Neural cell (in vitro differentiated cells): ENCODE results near the gene MAMDC4. TPM values are rescaled to one million over a fixed set of nuclear protein-coding genes. Genes with fewer than 3 reads are reported as not detected.
"Not testable (repeated sequence)": the region's sequence is repeated elsewhere in the genome, so short reads cannot be mapped to it uniquely, and the experiment has no call there.

ENCODE experiments used
- H2AFZ ChIP-seq: fragments of 200-600, 300-800 bp; sonication (generic), shearing (Covaris generic); 2 replicates; pipeline ENCODE4 v1.6.0; 2014; ENCODE audit warnings: low read depth, mild to moderate bottlenecking, antibody characterized with exemption, low read length, moderate library complexity
- H3F3A ChIP-seq: fragments of 200-600 bp; shearing (Covaris generic); 2 replicates; pipeline ENCODE4 v1.6.1; 2016; ENCODE audit warnings: mild to moderate bottlenecking, moderate library complexity, mixed read lengths, antibody characterized with exemption, low read length; ENCODE audit not compliant: insufficient read depth, poor library complexity, severe bottlenecking
- H3K27ac ChIP-seq: fragments of 200-600, 300-800 bp; sonication (generic), shearing (Covaris generic); 2 replicates; pipeline ENCODE4 v1.5.1; 2014; ENCODE audit warnings: mild to moderate bottlenecking, low read length, moderate library complexity
- H3K27me3 ChIP-seq: fragments of 300-800, 200-600 bp; sonication (generic), shearing (Covaris generic); 2 replicates; pipeline ENCODE4 v1.6.0; 2014; ENCODE audit warnings: mild to moderate bottlenecking, low read depth, low read length, moderate library complexity; ENCODE audit not compliant: insufficient read depth
- H3K36me3 ChIP-seq: fragments of 300-800, 200-600 bp; sonication (generic), shearing (Covaris generic); 2 replicates; pipeline ENCODE4 v1.5.1; 2014; ENCODE audit warnings: mild to moderate bottlenecking, antibody characterized with exemption, low read length, moderate library complexity; ENCODE audit not compliant: insufficient read depth
- H3K4me2 ChIP-seq: fragments of 300-800, 200-600 bp; sonication (generic), shearing (Covaris generic); 2 replicates; pipeline ENCODE4 v1.6.0; 2014; ENCODE audit warnings: mild to moderate bottlenecking, low read length
- H3K4me3 ChIP-seq: fragments of 300-800, 200-600 bp; sonication (generic), shearing (Covaris generic); 2 replicates; pipeline ENCODE4 v1.5.1; 2014; ENCODE audit warnings: mild to moderate bottlenecking, low read length, moderate library complexity
- H3K79me2 ChIP-seq: fragments of 200-600 bp; shearing (Covaris generic); replicated peaks from 2 replicates; pipeline ENCODE4 v1.6.0; 2014; ENCODE audit warnings: mild to moderate bottlenecking, low read length, moderate library complexity; ENCODE audit not compliant: insufficient read depth
- H3K9ac ChIP-seq: fragments of 300-800, 200-600 bp; sonication (generic), shearing (Covaris generic); 2 replicates; pipeline ENCODE4 v1.6.1; 2016; ENCODE audit warnings: mild to moderate bottlenecking, low read length, mixed read lengths
- H3K9me2 ChIP-seq: fragments of 200-600 bp; shearing (Covaris generic); 2 replicates; pipeline ENCODE4 v1.6.1; 2016; ENCODE audit warnings: mild to moderate bottlenecking, low read length, mixed read lengths; ENCODE audit not compliant: insufficient read depth
- H3K9me3 ChIP-seq: fragments of 200-600, 300-800 bp; sonication (generic), shearing (Covaris generic); 2 replicates; pipeline ENCODE4 v1.6.1; 2016; ENCODE audit warnings: mild to moderate bottlenecking, mixed run types, low read length, moderate library complexity, mixed read lengths
- H4K20me1 ChIP-seq: fragments of 200-600 bp; shearing (Covaris generic); 2 replicates; pipeline ENCODE4 v1.6.1; 2016; ENCODE audit warnings: mild to moderate bottlenecking, mixed run types; ENCODE audit not compliant: insufficient read depth
- EP300 ChIP-seq: fragments of 450-650 bp; conservative IDR thresholded peaks from 2 replicates; pipeline ENCODE4 v1.6.1; 2014; ENCODE audit warnings: antibody characterized with exemption, mild to moderate bottlenecking, moderate library complexity; ENCODE audit not compliant: poor library complexity, severe bottlenecking
- EZH2 ChIP-seq: fragments of 200-600, 300-800 bp; shearing (Covaris generic), sonication (generic); IDR thresholded peaks from 2 replicates; pipeline ENCODE4 v1.6.1; 2014; ENCODE audit warnings: antibody characterized with exemption, low read length, borderline replicate concordance, mild to moderate bottlenecking; ENCODE audit not compliant: insufficient read depth, poor library complexity, severe bottlenecking
- POLR2AphosphoS5 ChIP-seq: IDR thresholded peaks from 2 replicates; pipeline ENCODE4 v1.6.1; 2012
- RAD21 ChIP-seq: fragments of 450-650 bp; conservative IDR thresholded peaks from 2 replicates; pipeline ENCODE4 v1.6.1; 2014; ENCODE audit warnings: antibody characterized with exemption, mild to moderate bottlenecking, moderate library complexity
- SMC3 ChIP-seq: fragments of 450-650 bp; conservative IDR thresholded peaks from 2 replicates; pipeline ENCODE4 v1.6.1; 2014; ENCODE audit warnings: antibody characterized with exemption, mild to moderate bottlenecking, moderate library complexity; ENCODE audit not compliant: poor library complexity
- TAF1 ChIP-seq: IDR thresholded peaks from 2 replicates; pipeline ENCODE4 v1.6.1; 2012; ENCODE audit warnings: low read depth
- polyA plus RNA-seq: library from polyadenylated mRNA; depleted of rRNA; stranded (reverse); fragments of >200 nt; gene quantifications from 2 replicates; pipeline ENCODE4 v1.2.3, GENCODE V29; 2014
- TF ChIP-seq, protein P1 (sequence below): fragments of 450-650 bp; IDR thresholded peaks from 2 replicates; pipeline ENCODE4 v1.5.1; 2014; ENCODE audit warnings: antibody characterized with exemption, mild to moderate bottlenecking, moderate library complexity; ENCODE audit not compliant: poor library complexity, severe bottlenecking

Gene MAMDC4
- polyA plus RNA-seq, 1 donor from 2014 or later, result 13.1 TPM

DNA sequence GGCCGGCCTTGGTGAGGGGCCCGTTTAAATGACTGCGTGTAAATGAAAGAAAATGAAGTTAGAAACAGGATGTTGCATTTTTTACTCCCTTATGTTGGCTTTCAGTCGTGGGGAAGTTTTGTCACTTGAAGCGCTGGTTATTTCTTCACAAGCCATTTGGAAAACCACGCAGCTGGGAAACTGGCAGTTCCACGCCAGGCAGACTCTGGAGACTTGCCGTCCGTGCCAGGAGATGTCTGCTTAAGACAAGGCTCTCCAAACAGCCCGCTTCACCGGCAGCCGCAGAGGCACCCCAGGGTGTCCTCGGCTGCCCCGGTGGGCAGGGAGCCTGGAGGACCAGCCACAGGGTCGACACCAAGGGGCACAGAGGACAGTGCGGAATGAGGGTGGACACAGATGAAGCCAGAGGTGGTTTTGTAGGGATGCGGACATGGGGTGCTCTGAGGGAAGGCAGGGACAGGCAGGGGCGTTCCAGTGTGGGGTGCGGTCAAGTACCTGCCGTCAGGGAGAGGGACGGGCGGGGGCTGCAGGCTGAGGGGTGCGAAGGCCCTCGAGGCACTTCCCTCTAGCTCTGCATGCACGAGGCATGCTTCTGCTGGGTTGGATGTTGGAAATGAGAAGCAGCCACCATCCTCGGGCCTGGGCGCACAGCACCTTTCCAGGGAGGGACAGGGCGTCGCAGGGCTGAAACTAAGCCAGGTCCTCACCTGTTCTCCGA is 21.0 kb upstream of the MAMDC4 start:
- H3K79me2 ChIP-seq, result no peaks in the 10 kb centered on the region
- TF ChIP-seq SMC3, result no peak
- TF ChIP-seq, protein P1, sequence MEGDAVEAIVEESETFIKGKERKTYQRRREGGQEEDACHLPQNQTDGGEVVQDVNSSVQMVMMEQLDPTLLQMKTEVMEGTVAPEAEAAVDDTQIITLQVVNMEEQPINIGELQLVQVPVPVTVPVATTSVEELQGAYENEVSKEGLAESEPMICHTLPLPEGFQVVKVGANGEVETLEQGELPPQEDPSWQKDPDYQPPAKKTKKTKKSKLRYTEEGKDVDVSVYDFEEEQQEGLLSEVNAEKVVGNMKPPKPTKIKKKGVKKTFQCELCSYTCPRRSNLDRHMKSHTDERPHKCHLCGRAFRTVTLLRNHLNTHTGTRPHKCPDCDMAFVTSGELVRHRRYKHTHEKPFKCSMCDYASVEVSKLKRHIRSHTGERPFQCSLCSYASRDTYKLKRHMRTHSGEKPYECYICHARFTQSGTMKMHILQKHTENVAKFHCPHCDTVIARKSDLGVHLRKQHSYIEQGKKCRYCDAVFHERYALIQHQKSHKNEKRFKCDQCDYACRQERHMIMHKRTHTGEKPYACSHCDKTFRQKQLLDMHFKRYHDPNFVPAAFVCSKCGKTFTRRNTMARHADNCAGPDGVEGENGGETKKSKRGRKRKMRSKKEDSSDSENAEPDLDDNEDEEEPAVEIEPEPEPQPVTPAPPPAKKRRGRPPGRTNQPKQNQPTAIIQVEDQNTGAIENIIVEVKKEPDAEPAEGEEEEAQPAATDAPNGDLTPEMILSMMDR, result no peak
- no peak for TF ChIP-seq RAD21
- no peak for TF ChIP-seq POLR2AphosphoS5
- H3K9me3 ChIP-seq, result no peaks in the 10 kb centered on the region
- no peaks in the 10 kb centered on the region for H3K27me3 ChIP-seq
- H3K4me2 ChIP-seq, result no peak overlapping the region
- H3K36me3 ChIP-seq, result peaks cover 7% of the 10 kb centered on the region
- H3K4me3 ChIP-seq, result no peak overlapping the region
- no peak overlapping the region for H3K27ac ChIP-seq
- H2AFZ ChIP-seq, result no peak overlapping the region
- H3K9ac ChIP-seq, result no peak overlapping the region
- H4K20me1 ChIP-seq, result no peaks in the 10 kb centered on the region
- no peaks in the 10 kb centered on the region for H3F3A ChIP-seq
- no peaks in the 10 kb centered on the region for H3K9me2 ChIP-seq

DNA sequence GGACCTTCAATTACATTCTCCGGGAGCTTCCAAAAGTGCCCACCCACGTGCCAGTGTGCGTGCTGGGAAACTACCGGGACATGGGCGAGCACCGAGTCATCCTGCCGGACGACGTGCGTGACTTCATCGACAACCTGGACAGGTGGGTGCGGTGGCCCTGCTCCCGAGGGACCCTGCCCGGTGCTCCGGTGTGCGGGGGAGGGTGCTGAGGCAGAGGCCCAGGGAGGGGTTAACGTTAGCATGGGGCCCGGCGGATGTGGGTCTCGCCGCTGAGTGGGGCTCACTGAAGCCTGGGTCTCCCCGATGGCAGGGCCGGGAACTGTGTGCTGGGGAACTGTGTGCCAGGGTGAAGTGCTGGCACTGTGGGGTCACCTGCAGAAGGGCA is 20.4 kb upstream of the MAMDC4 start:
- no peak for TF ChIP-seq EP300
- TF ChIP-seq, protein P1, result no peak
- TF ChIP-seq TAF1, result no peak
- no peak for TF ChIP-seq SMC3
- no peak for TF ChIP-seq EZH2
- TF ChIP-seq POLR2AphosphoS5, result no peak
- Histone ChIP-seq H3K4me3 (no peak overlapping the region), H3F3A (no peaks in the 10 kb centered on the region), H2AFZ (no peak overlapping the region), H3K4me2 (no peak overlapping the region), H3K9me3 (no peaks in the 10 kb centered on the region), H3K9ac (no peak overlapping the region), H3K9me2 (no peaks in the 10 kb centered on the region), H3K36me3 (peaks cover 7% of the 10 kb centered on the region), H4K20me1 (no peaks in the 10 kb centered on the region), H3K27ac (no peak overlapping the region), H3K79me2 (no peaks in the 10 kb centered on the region), H3K27me3 (no peaks in the 10 kb centered on the region)

DNA sequence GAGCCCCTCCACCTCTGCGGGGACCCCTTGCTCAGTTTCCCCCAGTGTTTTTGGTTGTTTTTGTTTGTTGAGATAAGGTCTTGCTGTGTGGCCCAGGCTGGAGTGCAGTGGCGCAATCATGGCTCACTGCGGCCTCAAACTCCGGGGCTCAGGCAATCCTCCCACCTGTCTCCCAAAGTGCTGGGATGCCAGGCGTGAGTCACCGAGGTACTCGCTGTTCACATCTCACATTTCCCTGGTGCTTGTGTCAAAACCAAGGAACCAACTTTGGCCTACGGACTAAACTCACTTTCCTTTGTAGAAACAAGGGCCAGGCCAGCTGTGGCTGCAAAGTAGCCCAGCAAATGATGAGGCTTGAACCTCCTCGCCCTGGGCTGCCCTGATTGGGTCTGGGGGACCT is 19.6 kb upstream of the MAMDC4 start:
- Histone ChIP-seq H3K36me3 (peaks cover 7% of the 10 kb centered on the region), H3K9me3 (no peaks in the 10 kb centered on the region), H3K27ac (no peak overlapping the region), H3K9ac (no peak overlapping the region), H3K79me2 (no peaks in the 10 kb centered on the region), H3K4me2 (no peak overlapping the region), H3K27me3 (no peaks in the 10 kb centered on the region), H2AFZ (no peak overlapping the region), H4K20me1 (no peaks in the 10 kb centered on the region), H3K4me3 (no peak overlapping the region), H3F3A (no peaks in the 10 kb centered on the region), H3K9me2 (no peaks in the 10 kb centered on the region)
- no peak for TF ChIP-seq RAD21

DNA sequence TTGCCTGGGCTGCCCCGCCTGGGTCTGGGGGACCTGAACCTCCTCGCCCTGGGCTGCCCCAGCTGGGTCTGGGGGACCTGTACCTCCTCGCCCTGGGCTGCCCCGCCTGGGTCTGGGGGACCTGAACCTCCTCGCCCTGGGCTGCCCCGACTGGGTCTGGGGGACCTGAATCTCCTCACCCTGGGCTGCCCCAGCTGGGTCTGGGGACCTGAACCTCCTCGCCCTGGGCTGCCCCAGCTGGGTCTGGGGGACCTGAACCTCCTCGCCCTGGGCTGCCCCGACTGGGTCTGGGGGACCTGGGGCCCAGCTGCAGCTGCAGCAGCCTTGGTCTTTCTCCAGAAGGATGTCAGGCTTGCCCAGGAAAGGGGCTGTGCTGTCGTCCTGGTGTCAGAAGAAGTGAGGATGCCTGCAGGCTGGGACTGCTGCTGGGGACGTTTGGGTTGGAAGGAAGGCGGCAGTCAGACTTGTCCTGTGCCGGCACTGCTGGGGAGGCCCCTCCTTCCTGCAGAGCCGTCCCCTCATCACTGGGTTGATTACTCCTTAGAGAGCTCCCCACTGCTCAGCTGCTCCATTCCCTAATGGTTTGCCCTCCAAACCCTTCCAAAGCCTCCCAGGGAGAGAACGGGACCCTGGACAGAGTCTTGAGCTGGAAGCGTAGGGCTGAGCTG is 18.6 kb upstream of the MAMDC4 start:
- not testable (repeated sequence) for H2AFZ ChIP-seq, H3F3A ChIP-seq, H3K27ac ChIP-seq, H3K4me3 ChIP-seq, H4K20me1 ChIP-seq, H3K79me2 ChIP-seq, H3K9me3 ChIP-seq, H3K27me3 ChIP-seq, H3K36me3 ChIP-seq, H3K9ac ChIP-seq, H3K4me2 ChIP-seq, H3K9me2 ChIP-seq
